ENCODE results near the gene SLC11A2. TPM values are rescaled to one million over a fixed set of nuclear protein-coding genes. Genes with fewer than 3 reads are reported as not detected.

Gene SLC11A2
- total RNA-seq, 1 experiment from 2014 or later, result 47.9 TPM

DNA sequence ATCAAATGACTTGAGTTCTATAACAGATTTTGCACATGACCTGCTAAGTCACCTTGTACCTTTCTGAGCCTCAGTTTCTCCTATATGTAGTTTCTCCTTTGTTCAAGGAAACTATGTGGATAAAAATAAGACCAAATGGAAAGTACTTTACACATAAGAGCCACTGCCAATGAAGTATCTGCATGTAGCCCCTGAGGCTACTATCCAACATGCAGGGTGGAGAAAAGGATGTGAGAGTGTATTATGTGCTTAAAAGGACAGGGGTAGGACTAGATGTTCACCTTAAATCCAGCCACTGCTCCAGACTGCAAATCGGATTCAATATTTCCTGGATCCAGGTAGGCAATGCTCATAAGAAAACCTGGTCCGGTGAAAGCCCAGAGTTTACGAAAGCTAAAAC is 21.2 kb downstream of the SLC11A2 start:
- Histone ChIP-seq H3K4me1 (ENCODE audit: insufficient read depth, low read length) (peaks cover 3% of the 10 kb centered on the region; the same call in 1 of the 2 replicates), H3K4ac (ENCODE audit: low read depth, low read length) (no peak overlapping the region), H3K27ac (ENCODE audit: insufficient read length, low read depth, low read length) (no peak overlapping the region), H3T11ph (ENCODE audit: low read length) (no peak overlapping the region), H4K20me1 (ENCODE audit: control insufficient read depth, insufficient read depth, insufficient read length) (no peaks in the 10 kb centered on the region), H2AFZ (ENCODE audit: low read length) (no peak overlapping the region), H2AK5ac (ENCODE audit: insufficient read length, low read length) (no peak overlapping the region), H4K5ac (ENCODE audit: insufficient read length, low read depth, low read length) (no peak overlapping the region), H3K23ac (ENCODE audit: insufficient read length, low read depth, low read length) (no peak overlapping the region), H3K4me2 (ENCODE audit: insufficient read depth, insufficient read length, low read length) (no peak overlapping the region), H3K56ac (ENCODE audit: insufficient read length, low read depth, low read length) (no peak overlapping the region), H3K27me3 (ENCODE audit: insufficient read depth, low read length) (no peaks in the 10 kb centered on the region), H2BK120ac (ENCODE audit: low read depth, low read length, poor library complexity, severe bottlenecking) (no peak overlapping the region), H2BK12ac (ENCODE audit: insufficient read length, low read depth, low read length) (no peak overlapping the region), H2BK20ac (ENCODE audit: low read depth, low read length, poor library complexity, severe bottlenecking) (no peak overlapping the region), H3K9ac (ENCODE audit: extremely low read depth, insufficient read length, low read length) (no peak overlapping the region), H3K14ac (ENCODE audit: insufficient read depth, low read length) (no peak overlapping the region), H3K23me2 (ENCODE audit: insufficient read length, low read depth, low read length, poor library complexity, severe bottlenecking) (no peaks in the 10 kb centered on the region), H4K8ac (replicated peaks; ENCODE audit: insufficient read length, low read depth, low read length) (no peak overlapping the region), H3K9me3 (ENCODE audit: control insufficient read depth, low read depth, low read length) (no peaks in the 10 kb centered on the region), H3K18ac (ENCODE audit: insufficient read length, low read depth, low read length) (no peak overlapping the region), H2BK5ac (ENCODE audit: insufficient read length, low read length) (no peak overlapping the region), H4K91ac (ENCODE audit: insufficient read length, low read depth, low read length) (no peak overlapping the region), H2BK15ac (ENCODE audit: low read depth, low read length) (no peak overlapping the region), H3K79me2 (ENCODE audit: insufficient read depth, low read length) (no peaks in the 10 kb centered on the region), H3K79me1 (ENCODE audit: insufficient read depth, low read depth, low read length, poor library complexity, severe bottlenecking) (no peaks in the 10 kb centered on the region)
- DNase-seq, result no peak
- Mint-ChIP-seq H3K36me3 (ENCODE audit: insufficient read depth in 1 of 3, low read depth in 3 of 3) (peaks cover 35 to 66% (median 54%) of the 10 kb centered on the region in 3 experiments), H3K27me3 (ENCODE audit: low read depth) (no peaks in the 10 kb centered on the region), H3K4me1 (peaks cover 30 to 39% of the 10 kb centered on the region in 2 experiments), H3K4me3 (no peak overlapping the region), H3K27ac (peak overlapping the region in 2 of 3 experiments; percentile 93 to 97; a peak in 3 of 7 replicates), H3K9me3 (no peaks in the 10 kb centered on the region)
- WGBS (ENCODE audit: extremely low coverage, insufficient read length, low lambda C conversion rate), result no CpG with 5 or more reads among the region's 3 CpGs
- TF ChIP-seq, protein P1, sequence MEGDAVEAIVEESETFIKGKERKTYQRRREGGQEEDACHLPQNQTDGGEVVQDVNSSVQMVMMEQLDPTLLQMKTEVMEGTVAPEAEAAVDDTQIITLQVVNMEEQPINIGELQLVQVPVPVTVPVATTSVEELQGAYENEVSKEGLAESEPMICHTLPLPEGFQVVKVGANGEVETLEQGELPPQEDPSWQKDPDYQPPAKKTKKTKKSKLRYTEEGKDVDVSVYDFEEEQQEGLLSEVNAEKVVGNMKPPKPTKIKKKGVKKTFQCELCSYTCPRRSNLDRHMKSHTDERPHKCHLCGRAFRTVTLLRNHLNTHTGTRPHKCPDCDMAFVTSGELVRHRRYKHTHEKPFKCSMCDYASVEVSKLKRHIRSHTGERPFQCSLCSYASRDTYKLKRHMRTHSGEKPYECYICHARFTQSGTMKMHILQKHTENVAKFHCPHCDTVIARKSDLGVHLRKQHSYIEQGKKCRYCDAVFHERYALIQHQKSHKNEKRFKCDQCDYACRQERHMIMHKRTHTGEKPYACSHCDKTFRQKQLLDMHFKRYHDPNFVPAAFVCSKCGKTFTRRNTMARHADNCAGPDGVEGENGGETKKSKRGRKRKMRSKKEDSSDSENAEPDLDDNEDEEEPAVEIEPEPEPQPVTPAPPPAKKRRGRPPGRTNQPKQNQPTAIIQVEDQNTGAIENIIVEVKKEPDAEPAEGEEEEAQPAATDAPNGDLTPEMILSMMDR (conservative IDR thresholded peaks at IDR 0.05), result no peak

All from H9 (cell line).